Endothelial cell of umbilical vein (primary cell): ENCODE data around the gene HSCB. TPM values are rescaled to one million over a fixed set of nuclear protein-coding genes. Genes with fewer than 3 reads are reported as not detected.

Experiments used
- BruUV-seq: library from RNA; stranded (reverse); fragments of 400-500 nt; replicated peaks from 2 replicates; lab custom pipeline; 2021; lab: Mats Ljungman, UMichigan
- CTCF ChIA-PET: fragments of 300-600, 350-600 bp; sonication (Branson Sonifier 250); formaldehyde crosslinking; loops from one replicate; lab custom pipeline; 2021; ENCODE audit warnings: antibody characterized with exemption, inconsistent platforms; lab: Charles Lee
- POLR2A ChIA-PET: fragments of 300-600, 350-600 bp; sonication (Branson Sonifier 250); formaldehyde crosslinking; loops from one replicate; lab custom pipeline; 2021; ENCODE audit warnings: antibody characterized with exemption, inconsistent platforms; lab: Charles Lee
- DNase-seq: peaks from one replicate; pipeline ENCODE4 v3.0.0-alpha.2; 2011; ENCODE audit warnings: low read depth, low spot score
- FAIRE-seq: peaks from 2 replicates; lab custom pipeline; 2011; peaks lifted over from hg19 to GRCh38; lab: Jason Lieb, UNC
- H2AFZ ChIP-seq: 2 replicates; pipeline ENCODE4 v1.6.0; 2012; ENCODE audit warnings: low read depth, low read length, control low read depth, inconsistent platforms
- H3K27ac ChIP-seq: 2 replicates; pipeline ENCODE4 v1.5.1; 2011; ENCODE audit warnings: low read depth, mild to moderate bottlenecking, control low read depth, low read length, moderate library complexity; ENCODE audit not compliant: insufficient read depth
- H3K27me3 ChIP-seq, 2 experiments: 2 replicates each; pipeline versions ENCODE4 v1.6.0 to v1.6.1; 2011; ENCODE audit warnings: low read length in 2 of 2, mixed read lengths in 1 of 2; ENCODE audit not compliant: control insufficient read depth in 2 of 2, insufficient read depth in 2 of 2
- H3K36me3 ChIP-seq, 2 experiments: 2 replicates in 1 of 2; 3 replicates in 1 of 2; pipeline ENCODE4 v1.5.1; 2011; ENCODE audit warnings: low read length in 2 of 2, mild to moderate bottlenecking in 1 of 2, moderate library complexity in 1 of 2; ENCODE audit not compliant: control insufficient read depth in 2 of 2, insufficient read depth in 2 of 2; ENCODE audit errors: extremely low read depth in 1 of 2
- H3K4me1 ChIP-seq: 3 replicates; pipeline ENCODE4 v1.5.1; 2011; ENCODE audit warnings: mild to moderate bottlenecking, low read length; ENCODE audit not compliant: control insufficient read depth, insufficient read depth; ENCODE audit errors: extremely low read depth
- H3K4me2 ChIP-seq: 2 replicates; pipeline ENCODE4 v1.6.1; 2011; ENCODE audit warnings: low read length, control low read depth, mixed read lengths; ENCODE audit not compliant: insufficient read depth
- H3K4me3 ChIP-seq, 3 experiments: fragments of 200-600 bp in 1 of 3; sonication (generic), shearing (Covaris generic) in 1 of 3; replicated peaks in 1 of 3; 2 replicates each; pipeline ENCODE4 v1.5.1; 2011 to 2016; ENCODE audit warnings: control low read depth in 3 of 3, low read length in 3 of 3, mild to moderate bottlenecking in 2 of 3, inconsistent platforms in 1 of 3, low read depth in 1 of 3, moderate library complexity in 1 of 3; ENCODE audit not compliant: insufficient read depth in 1 of 3
- H3K79me2 ChIP-seq: 2 replicates; pipeline ENCODE4 v1.6.0; 2012; ENCODE audit warnings: low read length, inconsistent platforms; ENCODE audit not compliant: control insufficient read depth, insufficient read depth
- H3K9ac ChIP-seq: replicated peaks from 2 replicates; pipeline ENCODE3; 2011; ENCODE audit warnings: low read length, control low read depth; ENCODE audit not compliant: insufficient read depth; ENCODE audit errors: extremely low read depth
- H3K9me1 ChIP-seq: replicated peaks from 3 replicates; pipeline ENCODE4 v1.6.0; 2011; ENCODE audit warnings: mild to moderate bottlenecking, low read length; ENCODE audit not compliant: control insufficient read depth, insufficient read depth; ENCODE audit errors: extremely low read depth
- H3K9me3 ChIP-seq: replicated peaks from 2 replicates; pipeline ENCODE4 v1.5.1; 2012; ENCODE audit warnings: low read length, inconsistent platforms; ENCODE audit not compliant: control insufficient read depth, insufficient read depth
- H4K20me1 ChIP-seq: replicated peaks from 2 replicates; pipeline ENCODE3; 2011; ENCODE audit warnings: mild to moderate bottlenecking, low read length; ENCODE audit not compliant: control insufficient read depth, insufficient read depth; ENCODE audit errors: extremely low read depth
- EZH2 ChIP-seq: IDR thresholded peaks from 2 replicates; pipeline ENCODE4 v1.6.1; 2012; ENCODE audit warnings: borderline replicate concordance, low read depth, mild to moderate bottlenecking, moderate library complexity, low read length, inconsistent platforms; ENCODE audit not compliant: severe bottlenecking
- FOS ChIP-seq: IDR thresholded peaks from 2 replicates; pipeline ENCODE4 v1.6.1; 2011; ENCODE audit warnings: mild to moderate bottlenecking, low read length, moderate library complexity, borderline replicate concordance; ENCODE audit not compliant: insufficient read depth
- GATA2 ChIP-seq: IDR thresholded peaks from 2 replicates; pipeline ENCODE4 v1.7.0; 2011; ENCODE audit warnings: low read depth, mild to moderate bottlenecking, moderate library complexity, mixed read lengths, low read length; ENCODE audit not compliant: insufficient read length, insufficient read depth
- JUN ChIP-seq: IDR thresholded peaks from 2 replicates; pipeline ENCODE4 v1.6.1; 2011; ENCODE audit warnings: borderline replicate concordance, low read depth; ENCODE audit not compliant: insufficient read length, insufficient read depth
- MYC ChIP-seq: IDR thresholded peaks from one replicate; pipeline ENCODE4 v1.6.1; 2011; ENCODE audit warnings: mild to moderate bottlenecking, low read depth, low read length
- POLR2A ChIP-seq: IDR thresholded peaks from 2 replicates; pipeline ENCODE4 v1.6.1; 2012; ENCODE audit warnings: low read depth, mild to moderate bottlenecking, control low read depth, low read length
- POLR2AphosphoS5 ChIP-seq: IDR thresholded peaks from 2 replicates; pipeline ENCODE4 v1.6.1; 2012; ENCODE audit warnings: low read depth, mild to moderate bottlenecking, control low read depth, low read length, moderate library complexity; ENCODE audit not compliant: insufficient read depth
- dilution Hi-C: fragments of 300-500 bp; cut with MboI; formaldehyde crosslinking; loops from one replicate; pipeline ENCODE4 v1.15.0; 2019; ENCODE audit warnings: low sequenced_read_pairs; ENCODE audit not compliant: extremely low pct_ligation_motif_present
- intact Hi-C: fragments of 100-400 bp; cut with micrococcal nuclease; formaldehyde crosslinking; loops from one replicate; pipeline ENCODE4 v1.10.0; 2022
- polyA plus RNA-seq, 4 experiments: library from polyadenylated mRNA; depleted of rRNA in 3 of 4; stranded (reverse) in 3 of 4; unstranded in 1 of 4; fragments of >200 nt; gene quantifications; 2 replicates each; pipeline versions ENCODE4 v1.2.1 to v1.2.3, GENCODE V29; 2011 to 2012; ENCODE audit warnings: missing spikeins in 1 of 4
- total RNA-seq: library from RNA; stranded (reverse); gene quantifications from 2 replicates; pipeline ENCODE4 v1.2.3, GENCODE V29; 2021
- TF ChIP-seq, protein P1 (sequence below): IDR thresholded peaks from 2 replicates; pipeline ENCODE4 v1.6.1; 2011; ENCODE audit not compliant: insufficient read depth, insufficient read length
- TF ChIP-seq, protein P2 (sequence below), 2 donors: IDR thresholded peaks; 1 replicate in 1 of 2; 2 replicates in 1 of 2; pipeline ENCODE4 v1.5.1; 2011; ENCODE audit warnings: low read length in 2 of 2, mild to moderate bottlenecking in 2 of 2, moderate library complexity in 2 of 2, control low read depth in 1 of 2, inconsistent platforms in 1 of 2, low read depth in 1 of 2; ENCODE audit not compliant: insufficient read depth in 1 of 2; ENCODE audit errors: extremely low read depth in 1 of 2

Gene HSCB
- total and polyA plus RNA-seq, 2 donors (not counting 3 experiments of a cell fraction or from before 2014, with no cell fraction given), result 18.4 to 20.3 TPM

DNA sequence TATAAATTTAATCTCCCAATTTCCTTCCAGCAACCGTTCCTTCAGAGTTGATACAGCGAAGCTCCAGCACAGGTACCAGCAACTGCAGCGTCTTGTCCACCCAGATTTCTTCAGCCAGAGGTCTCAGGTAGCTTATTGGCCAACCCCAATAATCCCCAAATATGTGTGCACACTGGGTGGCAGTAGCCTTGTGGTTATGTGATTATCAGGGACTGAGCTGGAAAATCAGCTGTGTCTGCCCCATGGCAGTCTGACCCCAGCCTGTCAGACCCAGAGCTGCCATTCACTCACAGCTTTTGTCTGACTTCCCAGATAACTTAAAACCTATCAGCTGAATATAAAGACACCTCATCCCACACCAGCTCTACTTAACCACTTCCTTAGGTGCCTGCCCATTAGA is 2.0 kb downstream of the HSCB start:
- Histone ChIP-seq H2AFZ (no peak overlapping the region), H3K4me1 (peaks cover 12% of the 10 kb centered on the region), H3K9me3 (no peaks in the 10 kb centered on the region), H3K27ac (no peak overlapping the region), H3K79me2 (peaks cover 11% of the 10 kb centered on the region), H4K20me1 (no peaks in the 10 kb centered on the region), H3K27me3 (no peaks in the 10 kb centered on the region), H3K9me1 (no peaks in the 10 kb centered on the region), H3K4me2 (no peak overlapping the region), H3K9ac (no peak overlapping the region), H3K36me3 (peaks cover 10 to 11% of the 10 kb centered on the region in 2 experiments), H3K4me3 (no peak overlapping the region)
- CTCF ChIA-PET, result no interaction called here
- TF ChIP-seq JUN, result no peak
- no peak for TF ChIP-seq MYC
- TF ChIP-seq POLR2AphosphoS5, result no peak
- TF ChIP-seq, protein P1, sequence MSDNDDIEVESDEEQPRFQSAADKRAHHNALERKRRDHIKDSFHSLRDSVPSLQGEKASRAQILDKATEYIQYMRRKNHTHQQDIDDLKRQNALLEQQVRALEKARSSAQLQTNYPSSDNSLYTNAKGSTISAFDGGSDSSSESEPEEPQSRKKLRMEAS, result no peak
- no peak for TF ChIP-seq GATA2
- no peak for TF ChIP-seq POLR2A
- TF ChIP-seq, protein P2, sequence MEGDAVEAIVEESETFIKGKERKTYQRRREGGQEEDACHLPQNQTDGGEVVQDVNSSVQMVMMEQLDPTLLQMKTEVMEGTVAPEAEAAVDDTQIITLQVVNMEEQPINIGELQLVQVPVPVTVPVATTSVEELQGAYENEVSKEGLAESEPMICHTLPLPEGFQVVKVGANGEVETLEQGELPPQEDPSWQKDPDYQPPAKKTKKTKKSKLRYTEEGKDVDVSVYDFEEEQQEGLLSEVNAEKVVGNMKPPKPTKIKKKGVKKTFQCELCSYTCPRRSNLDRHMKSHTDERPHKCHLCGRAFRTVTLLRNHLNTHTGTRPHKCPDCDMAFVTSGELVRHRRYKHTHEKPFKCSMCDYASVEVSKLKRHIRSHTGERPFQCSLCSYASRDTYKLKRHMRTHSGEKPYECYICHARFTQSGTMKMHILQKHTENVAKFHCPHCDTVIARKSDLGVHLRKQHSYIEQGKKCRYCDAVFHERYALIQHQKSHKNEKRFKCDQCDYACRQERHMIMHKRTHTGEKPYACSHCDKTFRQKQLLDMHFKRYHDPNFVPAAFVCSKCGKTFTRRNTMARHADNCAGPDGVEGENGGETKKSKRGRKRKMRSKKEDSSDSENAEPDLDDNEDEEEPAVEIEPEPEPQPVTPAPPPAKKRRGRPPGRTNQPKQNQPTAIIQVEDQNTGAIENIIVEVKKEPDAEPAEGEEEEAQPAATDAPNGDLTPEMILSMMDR (IDR thresholded peaks at IDR 0.05; ENCODE audit: extremely low read depth in 1 of 2, insufficient read depth in 1 of 2, low read depth in 1 of 2, low read length in 2 of 2), result no peak
- no peak for TF ChIP-seq FOS
- no peak for TF ChIP-seq EZH2
- POLR2A ChIA-PET, result interaction anchor here (0.5 kb wide), 1 partner anchor 21 kb away, joined by 4 read pairs; no protein-coding TSS in a partner anchor
- dilution Hi-C loops, result no loop called here
- intact Hi-C loops, result loop anchor here (2.0 to 10.0 kb wide), 2 partner anchors 143 to 881 kb away; no protein-coding TSS in a partner anchor
- no TSS peak for BruUV-seq
- no peak for DNase-seq
- no peak for FAIRE-seq
